GM23338 (cell line): ENCODE measurements around the gene RNF167.

Source experiments
- POLR2AphosphoS5 ChIP-seq: IDR thresholded peaks from 2 replicates; pipeline ENCODE4 v1.6.1; 2016; ENCODE audit warnings: antibody characterized with exemption, low read depth
- TF ChIP-seq, protein P1 (sequence below): fragments of 250-450 bp; sonication (Bioruptor Pico); IDR thresholded peaks from 2 replicates; pipeline ENCODE4 v1.5.0; 2020; ENCODE audit warnings: mild to moderate bottlenecking, moderate library complexity

DNA sequence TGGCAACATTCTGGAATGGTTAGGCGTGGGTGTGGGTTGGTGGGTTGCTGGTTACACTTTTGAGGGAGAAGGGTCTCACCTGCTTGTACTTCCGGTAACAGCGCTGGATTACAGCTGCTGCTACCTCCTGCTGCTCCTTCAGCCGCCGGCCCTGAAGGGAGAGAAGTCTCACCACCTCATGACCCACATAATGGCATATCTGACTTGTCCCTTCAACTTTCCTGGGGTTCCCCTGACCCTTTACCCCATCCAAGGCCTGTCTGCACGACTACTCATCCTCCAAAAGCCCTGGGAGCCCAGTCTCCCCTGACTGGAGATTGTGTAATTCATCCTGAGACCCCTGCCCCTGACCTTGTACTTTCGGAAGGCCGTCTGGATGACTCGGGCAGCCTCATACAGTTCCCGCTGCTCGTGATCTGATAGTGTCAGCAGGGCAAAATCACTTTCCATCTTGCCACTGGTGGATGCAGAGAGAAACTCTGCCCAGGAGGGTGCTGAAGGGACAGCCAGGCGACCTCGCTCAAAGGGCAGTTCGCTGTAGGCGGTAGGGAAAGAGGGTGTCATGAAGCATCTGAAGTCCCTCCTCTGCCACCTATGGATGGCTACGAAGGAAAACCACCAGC, 29.6 kb downstream of the RNF167 start:
- no peak for TF ChIP-seq POLR2AphosphoS5
- TF ChIP-seq, protein P1, sequence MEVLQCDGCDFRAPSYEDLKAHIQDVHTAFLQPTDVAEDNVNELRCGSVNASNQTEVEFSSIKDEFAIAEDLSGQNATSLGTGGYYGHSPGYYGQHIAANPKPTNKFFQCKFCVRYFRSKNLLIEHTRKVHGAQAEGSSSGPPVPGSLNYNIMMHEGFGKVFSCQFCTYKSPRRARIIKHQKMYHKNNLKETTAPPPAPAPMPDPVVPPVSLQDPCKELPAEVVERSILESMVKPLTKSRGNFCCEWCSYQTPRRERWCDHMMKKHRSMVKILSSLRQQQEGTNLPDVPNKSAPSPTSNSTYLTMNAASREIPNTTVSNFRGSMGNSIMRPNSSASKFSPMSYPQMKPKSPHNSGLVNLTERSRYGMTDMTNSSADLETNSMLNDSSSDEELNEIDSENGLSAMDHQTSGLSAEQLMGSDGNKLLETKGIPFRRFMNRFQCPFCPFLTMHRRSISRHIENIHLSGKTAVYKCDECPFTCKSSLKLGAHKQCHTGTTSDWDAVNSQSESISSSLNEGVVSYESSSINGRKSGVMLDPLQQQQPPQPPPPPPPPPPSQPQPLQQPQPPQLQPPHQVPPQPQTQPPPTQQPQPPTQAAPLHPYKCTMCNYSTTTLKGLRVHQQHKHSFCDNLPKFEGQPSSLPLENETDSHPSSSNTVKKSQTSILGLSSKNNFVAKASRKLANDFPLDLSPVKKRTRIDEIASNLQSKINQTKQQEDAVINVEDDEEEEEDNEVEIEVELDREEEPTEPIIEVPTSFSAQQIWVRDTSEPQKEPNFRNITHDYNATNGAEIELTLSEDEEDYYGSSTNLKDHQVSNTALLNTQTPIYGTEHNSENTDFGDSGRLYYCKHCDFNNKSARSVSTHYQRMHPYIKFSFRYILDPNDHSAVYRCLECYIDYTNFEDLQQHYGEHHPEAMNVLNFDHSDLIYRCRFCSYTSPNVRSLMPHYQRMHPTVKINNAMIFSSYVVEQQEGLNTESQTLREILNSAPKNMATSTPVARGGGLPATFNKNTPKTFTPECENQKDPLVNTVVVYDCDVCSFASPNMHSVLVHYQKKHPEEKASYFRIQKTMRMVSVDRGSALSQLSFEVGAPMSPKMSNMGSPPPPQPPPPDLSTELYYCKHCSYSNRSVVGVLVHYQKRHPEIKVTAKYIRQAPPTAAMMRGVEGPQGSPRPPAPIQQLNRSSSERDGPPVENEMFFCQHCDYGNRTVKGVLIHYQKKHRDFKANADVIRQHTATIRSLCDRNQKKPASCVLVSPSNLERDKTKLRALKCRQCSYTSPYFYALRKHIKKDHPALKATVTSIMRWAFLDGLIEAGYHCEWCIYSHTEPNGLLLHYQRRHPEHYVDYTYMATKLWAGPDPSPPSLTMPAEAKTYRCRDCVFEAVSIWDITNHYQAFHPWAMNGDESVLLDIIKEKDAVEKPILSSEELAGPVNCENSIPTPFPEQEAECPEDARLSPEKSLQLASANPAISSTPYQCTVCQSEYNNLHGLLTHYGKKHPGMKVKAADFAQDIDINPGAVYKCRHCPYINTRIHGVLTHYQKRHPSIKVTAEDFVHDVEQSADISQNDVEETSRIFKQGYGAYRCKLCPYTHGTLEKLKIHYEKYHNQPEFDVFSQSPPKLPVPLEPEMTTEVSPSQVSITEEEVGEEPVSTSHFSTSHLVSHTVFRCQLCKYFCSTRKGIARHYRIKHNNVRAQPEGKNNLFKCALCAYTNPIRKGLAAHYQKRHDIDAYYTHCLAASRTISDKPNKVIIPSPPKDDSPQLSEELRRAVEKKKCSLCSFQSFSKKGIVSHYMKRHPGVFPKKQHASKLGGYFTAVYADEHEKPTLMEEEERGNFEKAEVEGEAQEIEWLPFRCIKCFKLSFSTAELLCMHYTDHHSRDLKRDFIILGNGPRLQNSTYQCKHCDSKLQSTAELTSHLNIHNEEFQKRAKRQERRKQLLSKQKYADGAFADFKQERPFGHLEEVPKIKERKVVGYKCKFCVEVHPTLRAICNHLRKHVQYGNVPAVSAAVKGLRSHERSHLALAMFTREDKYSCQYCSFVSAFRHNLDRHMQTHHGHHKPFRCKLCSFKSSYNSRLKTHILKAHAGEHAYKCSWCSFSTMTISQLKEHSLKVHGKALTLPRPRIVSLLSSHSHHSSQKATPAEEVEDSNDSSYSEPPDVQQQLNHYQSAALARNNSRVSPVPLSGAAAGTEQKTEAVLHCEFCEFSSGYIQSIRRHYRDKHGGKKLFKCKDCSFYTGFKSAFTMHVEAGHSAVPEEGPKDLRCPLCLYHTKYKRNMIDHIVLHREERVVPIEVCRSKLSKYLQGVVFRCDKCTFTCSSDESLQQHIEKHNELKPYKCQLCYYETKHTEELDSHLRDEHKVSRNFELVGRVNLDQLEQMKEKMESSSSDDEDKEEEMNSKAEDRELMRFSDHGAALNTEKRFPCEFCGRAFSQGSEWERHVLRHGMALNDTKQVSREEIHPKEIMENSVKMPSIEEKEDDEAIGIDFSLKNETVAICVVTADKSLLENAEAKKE, result no peak
